HepG2 (cell line): ENCODE measurements around the gene EGFR.

Source experiments
- CBFB ChIP-seq: sonication (generic); formaldehyde crosslinking; IDR thresholded peaks from 2 replicates; pipeline ENCODE4 v1.4.0; 2020; ENCODE audit warnings: missing genetic modification reagents
- EZH2 ChIP-seq: conservative IDR thresholded peaks from 2 replicates; pipeline ENCODE4 v1.6.1; 2012; ENCODE audit warnings: mild to moderate bottlenecking, low read depth, low read length, moderate library complexity
- MAZ ChIP-seq, 2 experiments: sonication (generic) in 1 of 2; formaldehyde crosslinking in 1 of 2; IDR thresholded peaks; 2 replicates each; pipeline versions ENCODE4 v1.5.0 to v1.6.1; 2012 to 2020; ENCODE audit warnings: low read depth in 2 of 2, mild to moderate bottlenecking in 2 of 2, borderline replicate concordance in 1 of 2, improper control_type of control experiment in 1 of 2, low read length in 1 of 2, missing genetic modification reagents in 1 of 2, moderate library complexity in 1 of 2
- SALL2 ChIP-seq: sonication (generic); formaldehyde crosslinking; IDR thresholded peaks from 2 replicates; pipeline ENCODE4 v1.8.1; 2023; ENCODE audit warnings: mild to moderate bottlenecking, missing genetic modification reagents, inconsistent platforms
- ZFAT ChIP-seq: sonication (generic); formaldehyde crosslinking; conservative IDR thresholded peaks from 2 replicates; pipeline ENCODE4 v1.8.1; 2023; ENCODE audit warnings: missing genetic modification reagents, inconsistent platforms
- ZSCAN25 ChIP-seq: sonication (generic); formaldehyde crosslinking; IDR thresholded peaks from 2 replicates; pipeline ENCODE4 v1.8.0; 2022; ENCODE audit warnings: mild to moderate bottlenecking, missing genetic modification reagents
- TF ChIP-seq, protein P1 (sequence below): sonication (generic); formaldehyde crosslinking; IDR thresholded peaks from 2 replicates; pipeline ENCODE4 v1.8.1; 2023; ENCODE audit warnings: mild to moderate bottlenecking, missing genetic modification reagents
- TF ChIP-seq, protein P2 (sequence below): sonication (generic); formaldehyde crosslinking; IDR thresholded peaks from 2 replicates; pipeline ENCODE4 v1.4.0; 2020; ENCODE audit warnings: missing genetic modification reagents

DNA sequence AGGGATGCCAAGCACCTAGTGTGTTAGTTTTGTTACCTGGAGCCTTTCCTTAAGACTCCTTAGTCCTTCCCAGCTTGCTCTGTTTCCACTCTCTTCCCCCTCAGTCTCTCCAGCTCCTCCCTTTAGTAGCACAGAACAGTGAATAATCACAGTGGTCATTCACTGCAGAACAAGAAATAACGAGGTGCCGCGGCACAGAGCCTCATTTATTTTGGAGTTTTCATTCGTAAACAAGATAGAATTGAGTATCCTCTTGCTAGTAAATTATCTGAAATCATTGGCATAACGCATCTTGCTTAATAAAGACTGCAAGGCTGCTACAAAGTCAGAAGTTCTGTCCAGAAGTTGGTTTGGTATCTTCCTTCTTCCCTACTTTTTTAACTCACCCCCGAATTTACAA lies 217.0 kb downstream of the EGFR start:
- TF ChIP-seq ZSCAN25 (CRISPR knock-in tag), result no peak
- TF ChIP-seq SALL2, result no peak
- no peak for TF ChIP-seq ZFAT
- no peak for TF ChIP-seq EZH2
- TF ChIP-seq, protein P1, sequence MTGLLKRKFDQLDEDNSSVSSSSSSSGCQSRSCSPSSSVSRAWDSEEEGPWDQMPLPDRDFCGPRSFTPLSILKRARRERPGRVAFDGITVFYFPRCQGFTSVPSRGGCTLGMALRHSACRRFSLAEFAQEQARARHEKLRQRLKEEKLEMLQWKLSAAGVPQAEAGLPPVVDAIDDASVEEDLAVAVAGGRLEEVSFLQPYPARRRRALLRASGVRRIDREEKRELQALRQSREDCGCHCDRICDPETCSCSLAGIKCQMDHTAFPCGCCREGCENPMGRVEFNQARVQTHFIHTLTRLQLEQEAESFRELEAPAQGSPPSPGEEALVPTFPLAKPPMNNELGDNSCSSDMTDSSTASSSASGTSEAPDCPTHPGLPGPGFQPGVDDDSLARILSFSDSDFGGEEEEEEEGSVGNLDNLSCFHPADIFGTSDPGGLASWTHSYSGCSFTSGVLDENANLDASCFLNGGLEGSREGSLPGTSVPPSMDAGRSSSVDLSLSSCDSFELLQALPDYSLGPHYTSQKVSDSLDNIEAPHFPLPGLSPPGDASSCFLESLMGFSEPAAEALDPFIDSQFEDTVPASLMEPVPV, result no peak
- no peak for TF ChIP-seq CBFB (CRISPR knock-in tag)
- TF ChIP-seq, protein P2, sequence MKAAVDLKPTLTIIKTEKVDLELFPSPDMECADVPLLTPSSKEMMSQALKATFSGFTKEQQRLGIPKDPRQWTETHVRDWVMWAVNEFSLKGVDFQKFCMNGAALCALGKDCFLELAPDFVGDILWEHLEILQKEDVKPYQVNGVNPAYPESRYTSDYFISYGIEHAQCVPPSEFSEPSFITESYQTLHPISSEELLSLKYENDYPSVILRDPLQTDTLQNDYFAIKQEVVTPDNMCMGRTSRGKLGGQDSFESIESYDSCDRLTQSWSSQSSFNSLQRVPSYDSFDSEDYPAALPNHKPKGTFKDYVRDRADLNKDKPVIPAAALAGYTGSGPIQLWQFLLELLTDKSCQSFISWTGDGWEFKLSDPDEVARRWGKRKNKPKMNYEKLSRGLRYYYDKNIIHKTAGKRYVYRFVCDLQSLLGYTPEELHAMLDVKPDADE, result no peak
- TF ChIP-seq MAZ (IDR thresholded peaks at IDR 0.05; ENCODE audit: borderline replicate concordance, low read depth, low read length), result no peak
- TF ChIP-seq MAZ (CRISPR knock-in tag; IDR thresholded peaks at IDR 0.05; ENCODE audit: low read depth), result no peak
